ENCODE data around the gene SIPA1L3. TPM values are rescaled to one million over a fixed set of nuclear protein-coding genes. Genes with fewer than 3 reads are reported as not detected.

SIPA1L3 gene
- total RNA-seq, 6 experiments from 2014 or later = 9.1 to 20.4 (median 14.9) TPM

- DNase-seq = no peak
Measured at GRCh38 chr19:37943480-37943879, 36.5 kb downstream of the SIPA1L3 start.

GRCh38 chr19:37946132-37946531, 39.1 kb downstream of the SIPA1L3 start:
- TF ChIP-seq POLR2A (IDR thresholded peaks at IDR 0.05) (no peak), CTCF (IDR thresholded peaks at IDR 0.05) (no peak)
- Histone ChIP-seq H3K27me3 (no peaks in the 10 kb centered on the region), H3K27ac (no peak overlapping the region), H3K4me3 (no peak overlapping the region), H3K4me1 (peaks cover 0 to 2% (median 0%) of the 10 kb centered on the region in 4 donors), H3K9me3 (no peaks in the 10 kb centered on the region), H3K36me3 (no peaks in the 10 kb centered on the region)
- no peak for ATAC-seq
- intact Hi-C loops (cut with DNase I) = no loop called here
- WGBS (ENCODE audit: insufficient coverage, low coverage, low lambda C conversion rate, missing lambda C conversion rate) = 98% methylated on average over 6 of the region's 6 CpGs
- no peak for DNase-seq

More at GRCh38 chr19:37943480-37943879, 36.5 kb downstream of the SIPA1L3 start:
- 59% methylated on average over 5 of the region's 5 CpGs for WGBS (ENCODE audit: insufficient coverage, low coverage, low lambda C conversion rate, missing lambda C conversion rate)
- no peaks in the 10 kb centered on the region for H3K4me1 ChIP-seq
- H3K36me3 ChIP-seq = no peaks in the 10 kb centered on the region
- no peak for TF ChIP-seq POLR2A (IDR thresholded peaks at IDR 0.05)
- no peak for TF ChIP-seq CTCF (IDR thresholded peaks at IDR 0.05)
- intact Hi-C loops (cut with DNase I) = no loop called here
- H3K4me3 ChIP-seq = no peak overlapping the region
- peak in 2 of 4 donors; percentile 18 to 43 for ATAC-seq
- H3K27me3 ChIP-seq = no peaks in the 10 kb centered on the region
- H3K9me3 ChIP-seq = no peaks in the 10 kb centered on the region
- H3K27ac ChIP-seq = no peak overlapping the region

- no peaks in the 10 kb centered on the region for H3K27me3 ChIP-seq
- TF ChIP-seq POLR2A (IDR thresholded peaks at IDR 0.05) (no peak), CTCF (IDR thresholded peaks at IDR 0.05) (no peak)
- H3K9me3 ChIP-seq = no peaks in the 10 kb centered on the region
- no peak for DNase-seq
- no peaks in the 10 kb centered on the region for H3K36me3 ChIP-seq
- no peak overlapping the region for H3K4me3 ChIP-seq
- intact Hi-C loops (cut with DNase I) = no loop called here
- peaks cover 0 to 7% (median 0%) of the 10 kb centered on the region in 4 donors for H3K4me1 ChIP-seq
- 88% methylated on average over 4 of the region's 5 CpGs for WGBS (ENCODE audit: insufficient coverage, low coverage, low lambda C conversion rate, missing lambda C conversion rate)
- ATAC-seq = no peak
- no peak overlapping the region for H3K27ac ChIP-seq
Measured at GRCh38 chr19:37947778-37948177, 40.8 kb downstream of the SIPA1L3 start.

- no peak overlapping the region for H3K4me3 ChIP-seq
- H3K36me3 ChIP-seq = no peaks in the 10 kb centered on the region
- peaks cover 0 to 13% (median 0%) of the 10 kb centered on the region in 4 donors for H3K4me1 ChIP-seq
- H3K27ac ChIP-seq = no peak overlapping the region
- no peaks in the 10 kb centered on the region for H3K9me3 ChIP-seq
- H3K27me3 ChIP-seq = no peaks in the 10 kb centered on the region
- DNase-seq = no peak
- TF ChIP-seq CTCF (IDR thresholded peaks at IDR 0.05) = no peak
- no peak for TF ChIP-seq POLR2A (IDR thresholded peaks at IDR 0.05)
- WGBS (ENCODE audit: insufficient coverage, low coverage, low lambda C conversion rate, missing lambda C conversion rate) = 90% methylated on average over 2 of the region's 6 CpGs
- intact Hi-C loops (cut with DNase I) = no loop called here
- no peak for ATAC-seq
Measured at GRCh38 chr19:37948362-37948761, 41.4 kb downstream of the SIPA1L3 start.
